ENCODE results near the gene TNIK.

- TF ChIP-seq POLR2A (IDR thresholded peaks at IDR 0.05; ENCODE audit: low read depth, low read length) (no peak), POLR2AphosphoS5 (IDR thresholded peaks at IDR 0.05; ENCODE audit: low read depth, low read length) (no peak)
These were observed 235.0 kb downstream of the TNIK start for GRCh38 chr3:171225165-171225564.

Measured in GM12892 (cell line).